Activated CD8-positive, alpha-beta T cell treated with anti-CD3 and anti-CD28 coated beads for 36 hours (primary cell): ENCODE data around the gene CDO1. TPM values are rescaled to one million over a fixed set of nuclear protein-coding genes. Genes with fewer than 3 reads are reported as not detected.

Experiments
- ATAC-seq: fragments of 200-7000 bp; cut with Tn5 transposase; one replicate; pipeline ENCODE4 v1.10.0; 2021; ENCODE audit warnings: mild to moderate bottlenecking, moderate library complexity
- CTCF ChIA-PET: fragments of 350-600 bp; sonication (Branson Sonifier 250); formaldehyde crosslinking; loops from one replicate; lab custom pipeline; 2021; ENCODE audit warnings: antibody characterized with exemption; lab: Charles Lee
- POLR2A ChIA-PET: fragments of 350-600 bp; sonication (Branson Sonifier 250); formaldehyde crosslinking; loops from one replicate; lab custom pipeline; 2021; ENCODE audit warnings: antibody characterized with exemption; lab: Charles Lee
- DNase-seq: peaks from one replicate; pipeline ENCODE4 v3.0.0-alpha.2; 2020
- H3K27ac Mint-ChIP-seq: one replicate; pipeline ENCODE4 v1.8.0; 2021; ENCODE audit warnings: mild to moderate bottlenecking, mixed read lengths
- H3K27me3 Mint-ChIP-seq: one replicate; pipeline ENCODE4 v1.8.0; 2021; ENCODE audit warnings: mixed read lengths
- H3K36me3 Mint-ChIP-seq: one replicate; pipeline ENCODE4 v1.8.0; 2021; ENCODE audit warnings: low read depth, mixed read lengths
- H3K4me1 Mint-ChIP-seq: one replicate; pipeline ENCODE4 v1.8.0; 2021; ENCODE audit warnings: low read depth, mixed read lengths
- H3K4me3 Mint-ChIP-seq: one replicate; pipeline ENCODE4 v1.8.0; 2021; ENCODE audit warnings: mild to moderate bottlenecking, moderate library complexity, mixed read lengths
- H3K9me3 Mint-ChIP-seq: one replicate; pipeline ENCODE4 v1.8.0; 2021; ENCODE audit warnings: mixed read lengths
- CTCF ChIP-seq: fragments of 200-600 bp; IDR thresholded peaks from one replicate; pipeline ENCODE4 v1.8.0; 2022; ENCODE audit warnings: antibody characterized with exemption, mild to moderate bottlenecking
- intact Hi-C: fragments of 100-400 bp; cut with micrococcal nuclease; formaldehyde crosslinking; loops from one replicate; pipeline ENCODE4 v1.10.0; 2022
- total RNA-seq, 2 experiments: library from RNA; stranded (reverse); gene quantifications; one replicate each; pipeline ENCODE4 v1.2.3, GENCODE V29; 2021

Gene CDO1
- total RNA-seq = under 1 TPM; 0.18 to 0.22 TPM

DNA sequence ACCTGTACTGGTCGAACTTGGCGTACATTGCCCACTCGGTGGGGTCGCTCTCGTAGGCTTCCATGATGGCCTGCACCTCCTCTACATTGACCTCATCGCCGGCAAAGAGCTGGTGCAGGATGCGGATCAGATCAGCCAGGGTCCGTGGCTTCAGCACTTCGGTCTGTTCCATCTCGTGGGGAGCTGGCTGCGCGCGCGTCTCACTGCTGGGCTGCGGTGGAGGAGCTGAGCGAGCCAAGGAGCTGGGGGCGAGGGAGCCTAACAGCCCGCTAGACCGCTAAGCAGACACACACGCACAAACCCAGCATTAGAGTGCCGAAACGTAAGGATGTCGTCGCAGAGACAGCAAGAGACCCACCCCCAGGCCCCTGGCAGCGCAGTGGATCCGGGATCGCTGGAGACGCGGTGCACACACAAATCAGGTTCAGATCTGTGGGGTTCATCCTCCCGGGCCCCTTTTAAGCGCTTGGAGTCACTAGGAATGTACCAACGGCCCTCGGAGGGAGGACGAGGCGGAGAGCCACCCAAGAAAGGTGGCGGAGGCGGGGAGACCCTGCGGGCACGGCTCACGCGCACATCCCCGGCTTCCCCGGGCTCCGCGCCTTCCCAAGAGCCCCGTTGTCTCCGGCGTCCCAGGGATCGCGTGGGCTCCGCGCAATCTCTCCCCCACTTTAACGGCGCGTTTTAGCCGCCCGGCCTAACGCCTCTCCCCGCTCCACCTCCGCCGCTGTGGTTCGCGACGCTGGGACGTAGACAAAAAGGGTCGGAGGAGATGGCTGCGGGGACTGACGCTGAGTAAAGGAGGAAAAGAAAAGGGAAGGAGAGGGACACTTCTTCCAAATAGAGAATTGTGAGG, at the start of gene CDO1:
TSS of gene CDO1 (minus strand) at position 434 of the 856 bp plus-strand sequence. CDS start at position 172, 262 bp downstream.
- ATAC-seq = peak; percentile 79
- TF ChIP-seq CTCF = no peak
- Mint-ChIP-seq H3K4me1 (peaks cover 24% of the 10 kb centered on the region), H3K4me3 (peak within 1 kb of the TSS; percentile 61), H3K9me3 (no peaks in the 10 kb centered on the region), H3K27me3 (peaks cover 68% of the 10 kb centered on the region), H3K36me3 (no peaks in the 10 kb centered on the region), H3K27ac (no peak within 1 kb of the TSS)
- intact Hi-C loops = no loop called here
- POLR2A ChIA-PET = no interaction called here
- DNase-seq = peak; percentile 57
- CTCF ChIA-PET = interaction anchor here (1.1 kb wide), 1 partner anchor 181 kb away, joined by 4 read pairs; no protein-coding TSS in a partner anchor

GRCh38 chr5:115859378-115859777, 42.9 kb upstream of the CDO1 start:
- ChIA-PET POLR2A (no interaction called here), CTCF (interaction anchor here (1.4 kb wide), 1 partner anchor 14 kb away, joined by 3 read pairs; no protein-coding TSS in a partner anchor)
- Mint-ChIP-seq H3K27me3 (no peaks in the 10 kb centered on the region), H3K4me3 (no peak overlapping the region), H3K9me3 (peaks cover 2% of the 10 kb centered on the region), H3K4me1 (peaks cover 25% of the 10 kb centered on the region), H3K36me3 (peaks cover 9% of the 10 kb centered on the region), H3K27ac (no peak overlapping the region)
- intact Hi-C loops = no loop called here
- ATAC-seq = no peak
- TF ChIP-seq CTCF = no peak
- no peak for DNase-seq

GRCh38 chr5:115858396-115858795, 41.9 kb upstream of the CDO1 start:
- intact Hi-C loops = no loop called here
- DNase-seq (no peak), ATAC-seq (no peak)
- ChIA-PET CTCF (interaction anchor here (1.4 kb wide), 1 partner anchor 15 kb away, joined by 3 read pairs; no protein-coding TSS in a partner anchor), POLR2A (no interaction called here)
- no peak overlapping the region for H3K27ac Mint-ChIP-seq
- no peaks in the 10 kb centered on the region for H3K27me3 Mint-ChIP-seq
- no peak for TF ChIP-seq CTCF
- H3K4me1 Mint-ChIP-seq = peaks cover 32% of the 10 kb centered on the region
- H3K9me3 Mint-ChIP-seq = peaks cover 9% of the 10 kb centered on the region
- H3K36me3 Mint-ChIP-seq = peaks cover 18% of the 10 kb centered on the region
- no peak overlapping the region for H3K4me3 Mint-ChIP-seq

GRCh38 chr5:115857626-115858349, 41.3 kb upstream of the CDO1 start:
- ChIA-PET POLR2A (no interaction called here), CTCF (no interaction called here)
- peaks cover 21% of the 10 kb centered on the region for H3K36me3 Mint-ChIP-seq
- no peak for DNase-seq
- H3K27me3 Mint-ChIP-seq = no peaks in the 10 kb centered on the region
- no peak overlapping the region for H3K27ac Mint-ChIP-seq
- peaks cover 32% of the 10 kb centered on the region for H3K4me1 Mint-ChIP-seq
- ATAC-seq = peak; percentile 39
- no peak overlapping the region for H3K4me3 Mint-ChIP-seq
- intact Hi-C loops = no loop called here
- TF ChIP-seq CTCF = no peak
- H3K9me3 Mint-ChIP-seq = peaks cover 11% of the 10 kb centered on the region
